Adipose tissue (tissue), 3 donors: ENCODE results near the gene GINS2. TPM values are rescaled to one million over a fixed set of nuclear protein-coding genes. Genes with fewer than 3 reads are reported as not detected.

Experiments used
- H3K27ac ChIP-seq: one replicate; pipeline ENCODE4 v1.5.1; 2013; ENCODE audit warnings: low read depth, low read length
- WGBS, 3 donors: extraction: QIAGEN DNeasy Blood & Tissue Kit; methylation state at CpG; one replicate each; pipeline ENCODE4 v1.1.7; 2013; 5-methylcytosine and 5-hydroxymethylcytosine counted together
- polyA plus RNA-seq, 3 donors: library from polyadenylated mRNA; stranded (reverse); fragments of 200-250 nt; gene quantifications; one replicate each; pipeline ENCODE4 v1.2.3, GENCODE V29; 2013
- donor health status: healthy with polysubstance abuse.
- donor health status: Bipolar disorder and iron deficiency.
- donor health status: healthy.

The GINS2 gene
- 1 to 10 TPM in 1 of 3 donors, under 1 TPM in 2; 0.22 to 1.1 (median 0.62) TPM for polyA plus RNA-seq

- 1% methylated on average over 74 to 86 of the region's 86 CpGs for WGBS, 3 donors
- H3K27ac ChIP-seq: no peak within 1 kb of the TSS
Measured at GRCh38 chr16:85688586-85689284, at the start of gene GINS2. Gene GINS2 (minus strand): TSS chr16:85688954. CDS start chr16:85688898, 56 bp downstream.

GRCh38 chr16:85736921-85737320 is 48.2 kb upstream of the GINS2 start:
- H3K27ac ChIP-seq: no peak overlapping the region
- WGBS, 3 donors: 82 to 90% (median 84%) methylated on average over 9 of the region's 9 CpGs

- no peak overlapping the region for H3K27ac ChIP-seq
- 73 to 75% (median 74%) methylated on average over 6 of the region's 6 CpGs for WGBS, 3 donors
Measured at GRCh38 chr16:85735946-85736345, 47.2 kb upstream of the GINS2 start.

GRCh38 chr16:85735225-85735635 is 46.5 kb upstream of the GINS2 start:
- WGBS, 3 donors: 47 to 53% (median 53%) methylated on average over 14 of the region's 14 CpGs
- no peak overlapping the region for H3K27ac ChIP-seq

- H3K27ac ChIP-seq: no peak overlapping the region
- 49 to 81% (median 78%) methylated on average over 10 of the region's 10 CpGs for WGBS, 3 donors
Measured at GRCh38 chr16:85734311-85735017, 45.7 kb upstream of the GINS2 start.

GRCh38 chr16:85733839-85734170 is 45.1 kb upstream of the GINS2 start:
- 53 to 86% (median 54%) methylated on average over 11 of the region's 11 CpGs for WGBS, 3 donors
- H3K27ac ChIP-seq: no peak overlapping the region

- WGBS, 3 donors: 42 to 73% (median 46%) methylated on average over 13 of the region's 13 CpGs
- H3K27ac ChIP-seq: no peak overlapping the region
Measured at GRCh38 chr16:85733155-85733838, 44.5 kb upstream of the GINS2 start.

GRCh38 chr16:85731179-85731578 is 42.4 kb upstream of the GINS2 start:
- 60 to 71% (median 69%) methylated on average over 5 of the region's 5 CpGs for WGBS, 3 donors
- no peak overlapping the region for H3K27ac ChIP-seq

GRCh38 chr16:85730186-85730465 is 41.4 kb upstream of the GINS2 start:
- H3K27ac ChIP-seq: no peak overlapping the region
- 56 to 94% (median 73%) methylated on average over 5 of the region's 5 CpGs for WGBS, 3 donors

GRCh38 chr16:85729452-85730185 is 40.9 kb upstream of the GINS2 start:
- WGBS, 3 donors: 52 to 78% (median 53%) methylated on average over 16 of the region's 16 CpGs
- no peak overlapping the region for H3K27ac ChIP-seq

GRCh38 chr16:85728879-85729278 is 40.1 kb upstream of the GINS2 start:
- WGBS, 3 donors: 80 to 86% (median 81%) methylated on average over 7 of the region's 7 CpGs
- H3K27ac ChIP-seq: no peak overlapping the region

- 92 to 95% (median 94%) methylated on average over 12 of the region's 12 CpGs for WGBS, 3 donors
- H3K27ac ChIP-seq: no peak overlapping the region
Measured at GRCh38 chr16:85724936-85725335, 36.2 kb upstream of the GINS2 start.

GRCh38 chr16:85724126-85724879 is 35.5 kb upstream of the GINS2 start:
- WGBS, 3 donors: 86 to 90% (median 86%) methylated on average over 20 of the region's 20 CpGs
- no peak overlapping the region for H3K27ac ChIP-seq

GRCh38 chr16:85722128-85722893 is 33.6 kb upstream of the GINS2 start:
- WGBS, 3 donors: 90 to 94% (median 94%) methylated on average over 20 of the region's 20 CpGs
- no peak overlapping the region for H3K27ac ChIP-seq

- no peak overlapping the region for H3K27ac ChIP-seq
- WGBS, 3 donors: 71 to 85% (median 73%) methylated on average over 4 of the region's 4 CpGs
Measured at GRCh38 chr16:85720302-85720637, 31.5 kb upstream of the GINS2 start.

GRCh38 chr16:85719605-85720301 is 31.0 kb upstream of the GINS2 start:
- 84 to 91% (median 86%) methylated on average over 11 of the region's 11 CpGs for WGBS, 3 donors
- no peak overlapping the region for H3K27ac ChIP-seq

GRCh38 chr16:85718682-85719081 is 29.9 kb upstream of the GINS2 start:
- 33 to 50% (median 45%) methylated on average over 11 of the region's 11 CpGs for WGBS, 3 donors
- no peak overlapping the region for H3K27ac ChIP-seq
